NCI-H1092 treated with DMSO at 0.1 percent for 48 hours (cell line): ENCODE results near the gene AHR.
"Not testable (repeated sequence)": the region's sequence is repeated elsewhere in the genome, so short reads cannot be mapped to it uniquely, and the experiment has no call there.

Experiments used
- DNase-seq: peaks from one replicate; lab custom pipeline; 2025; lab: John Stamatoyannopoulos, UW

The AHR gene

GRCh38 chr7:17376595-17376994 is 78.1 kb downstream of the AHR start:
- no peak for DNase-seq

GRCh38 chr7:17380736-17381662 is 82.5 kb downstream of the AHR start:
- no peak for DNase-seq

GRCh38 chr7:17382408-17383354 is 84.2 kb downstream of the AHR start:
- DNase-seq = not testable (repeated sequence)

GRCh38 chr7:17384400-17384799 is 85.9 kb downstream of the AHR start:
- DNase-seq = no peak

- no peak for DNase-seq
Observed at GRCh38 chr7:17385612-17386011, 87.2 kb downstream of the AHR start.

- DNase-seq = no peak
Observed at GRCh38 chr7:17390392-17390791, 91.9 kb downstream of the AHR start.

DNA sequence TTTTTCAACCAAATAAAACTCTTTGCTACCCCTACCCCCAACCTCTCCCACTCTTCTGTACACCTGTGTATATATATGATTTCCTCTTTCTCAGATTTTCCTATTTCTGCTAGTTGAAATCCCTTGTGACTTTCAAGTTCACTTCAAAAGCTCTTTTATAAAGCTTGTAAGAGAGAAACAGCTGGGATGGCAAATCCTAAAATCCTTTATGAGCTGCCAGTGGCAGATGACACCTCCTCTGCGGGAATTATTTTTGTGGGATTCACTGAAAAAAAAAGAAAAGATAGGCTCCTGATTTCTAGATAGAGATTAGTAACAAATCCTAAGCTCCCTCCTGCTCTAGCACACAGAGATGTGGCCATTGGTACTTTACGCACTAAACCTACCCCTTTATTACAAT is 92.9 kb downstream of the AHR start:
- DNase-seq = no peak

GRCh38 chr7:17392846-17393245 is 94.4 kb downstream of the AHR start:
- DNase-seq = no peak

- not testable (repeated sequence) for DNase-seq
Observed at GRCh38 chr7:17394563-17394962, 96.1 kb downstream of the AHR start.
